ENCODE results near the gene ACTA1.

GRCh38 chr1:229390130-229390529 lies 43.8 kb downstream of the ACTA1 start:
- TF ChIP-seq REST (IDR thresholded peaks at IDR 0.05; ENCODE audit: low read depth) (no peak), RAD21 (IDR thresholded peaks at IDR 0.05; ENCODE audit: low read depth) (no peak), MAX (IDR thresholded peaks at IDR 0.05) (no peak), YY1 (IDR thresholded peaks at IDR 0.05; ENCODE audit: low read depth) (no peak), TCF12 (IDR thresholded peaks at IDR 0.05; ENCODE audit: low read depth) (no peak), TAF1 (IDR thresholded peaks at IDR 0.05; ENCODE audit: low read depth) (no peak), FOXM1 (IDR thresholded peaks at IDR 0.05; ENCODE audit: borderline replicate concordance, low read depth) (no peak), TEAD4 (IDR thresholded peaks at IDR 0.05) (no peak)

Measured in Ishikawa (cell line).